ENCODE data around the gene VPS37D. TPM values are rescaled to one million over a fixed set of nuclear protein-coding genes. Genes with fewer than 3 reads are reported as not detected.
A peak's percentile ranks its signal among the peaks of the same experiment; 100 is the strongest.

The VPS37D gene
- total and polyA plus RNA-seq, 7 donors, result 0.60 to 8.7 (median 2.6) TPM; not detected in 1

GRCh38 chr7:73703757-73704639 is 36.4 kb downstream of the VPS37D start:
- no peaks in the 10 kb centered on the region for H3K27me3 ChIP-seq
- H3K36me3 ChIP-seq, result peaks cover 0 to 31% (median 12%) of the 10 kb centered on the region in 4 donors
- peaks cover 0 to 28% (median 23%) of the 10 kb centered on the region in 4 donors for H3K4me1 ChIP-seq
- H3K4me3 ChIP-seq, result peak overlapping the region in 3 of 4 donors; percentile 28 to 35 (median 29)
- H3K27ac ChIP-seq, result peak overlapping the region in 3 of 4 donors; percentile 60 to 78 (median 70)
- DNase-seq, result peak; percentile 87
- 21 to 27% methylated on average over 45 of the region's 45 CpGs for WGBS, 2 donors
- H3K9me3 ChIP-seq, result no peaks in the 10 kb centered on the region
- intact Hi-C loops (cut with DNase I), result no loop called here
- TF ChIP-seq POLR2AphosphoS5 (IDR thresholded peaks at IDR 0.05) (peak in 1 of 4 donors; percentile 35), POLR2A (IDR thresholded peaks at IDR 0.05) (no peak), EP300 (IDR thresholded peaks at IDR 0.05) (no peak), CTCF (IDR thresholded peaks at IDR 0.05) (no peak)

GRCh38 chr7:73704640-73705550 is 37.3 kb downstream of the VPS37D start:
- Histone ChIP-seq H3K4me3 (no peak overlapping the region), H3K9me3 (no peaks in the 10 kb centered on the region), H3K4me1 (peaks cover 0 to 28% (median 23%) of the 10 kb centered on the region in 4 donors), H3K36me3 (peaks cover 0 to 22% (median 6%) of the 10 kb centered on the region in 4 donors), H3K27me3 (no peaks in the 10 kb centered on the region), H3K27ac (peak overlapping the region in 3 of 4 donors; percentile 60 to 78 (median 70))
- TF ChIP-seq POLR2AphosphoS5 (IDR thresholded peaks at IDR 0.05) (no peak), POLR2A (IDR thresholded peaks at IDR 0.05) (no peak), EP300 (IDR thresholded peaks at IDR 0.05) (no peak), CTCF (IDR thresholded peaks at IDR 0.05) (no peak)
- WGBS, 2 donors, result 75 to 79% methylated on average over 23 of the region's 23 CpGs
- intact Hi-C loops (cut with DNase I), result no loop called here
- peak; percentile 81 for DNase-seq

- Histone ChIP-seq H3K4me1 (peaks cover 0 to 28% (median 23%) of the 10 kb centered on the region in 4 donors), H3K36me3 (peaks cover 0 to 15% (median 5%) of the 10 kb centered on the region in 4 donors), H3K4me3 (no peak overlapping the region), H3K9me3 (no peaks in the 10 kb centered on the region), H3K27ac (peak overlapping the region in 2 of 4 donors; percentile 70 to 78), H3K27me3 (no peaks in the 10 kb centered on the region)
- no peak for TF ChIP-seq POLR2A (IDR thresholded peaks at IDR 0.05)
- intact Hi-C loops (cut with DNase I), result no loop called here
- 89 to 90% methylated on average over 10 of the region's 10 CpGs for WGBS, 2 donors
- DNase-seq, result no peak
Measured at GRCh38 chr7:73705551-73705920, 37.9 kb downstream of the VPS37D start.

GRCh38 chr7:73706126-73707044 is 38.8 kb downstream of the VPS37D start:
- DNase-seq, result no peak
- TF ChIP-seq CTCF (IDR thresholded peaks at IDR 0.05) (no peak), POLR2A (IDR thresholded peaks at IDR 0.05) (no peak), EP300 (IDR thresholded peaks at IDR 0.05) (no peak)
- intact Hi-C loops (cut with DNase I), result no loop called here
- Histone ChIP-seq H3K4me3 (no peak overlapping the region), H3K27ac (no peak overlapping the region), H3K9me3 (no peaks in the 10 kb centered on the region), H3K4me1 (peaks cover 0 to 28% (median 23%) of the 10 kb centered on the region in 4 donors), H3K36me3 (peaks cover 0 to 11% (median 3%) of the 10 kb centered on the region in 4 donors), H3K27me3 (no peaks in the 10 kb centered on the region)
- WGBS, 2 donors, result 76 to 82% methylated on average over 25 of the region's 25 CpGs

Measured in sigmoid colon (tissue), 7 donors.